Measurements from ENCODE around the gene PARD6G. TPM values are rescaled to one million over a fixed set of nuclear protein-coding genes. Genes with fewer than 3 reads are reported as not detected.
A peak's percentile ranks its signal among the peaks of the same experiment; 100 is the strongest.
"Not testable (repeated sequence)": the region's sequence is repeated elsewhere in the genome, so short reads cannot be mapped to it uniquely, and the experiment has no call there.

PARD6G gene
- total and polyA plus RNA-seq, 2 of the 8 experiments (the other 6 are each of a cell fraction or from before 2014, with no cell fraction given): 11.3 to 17.9 TPM

DNA sequence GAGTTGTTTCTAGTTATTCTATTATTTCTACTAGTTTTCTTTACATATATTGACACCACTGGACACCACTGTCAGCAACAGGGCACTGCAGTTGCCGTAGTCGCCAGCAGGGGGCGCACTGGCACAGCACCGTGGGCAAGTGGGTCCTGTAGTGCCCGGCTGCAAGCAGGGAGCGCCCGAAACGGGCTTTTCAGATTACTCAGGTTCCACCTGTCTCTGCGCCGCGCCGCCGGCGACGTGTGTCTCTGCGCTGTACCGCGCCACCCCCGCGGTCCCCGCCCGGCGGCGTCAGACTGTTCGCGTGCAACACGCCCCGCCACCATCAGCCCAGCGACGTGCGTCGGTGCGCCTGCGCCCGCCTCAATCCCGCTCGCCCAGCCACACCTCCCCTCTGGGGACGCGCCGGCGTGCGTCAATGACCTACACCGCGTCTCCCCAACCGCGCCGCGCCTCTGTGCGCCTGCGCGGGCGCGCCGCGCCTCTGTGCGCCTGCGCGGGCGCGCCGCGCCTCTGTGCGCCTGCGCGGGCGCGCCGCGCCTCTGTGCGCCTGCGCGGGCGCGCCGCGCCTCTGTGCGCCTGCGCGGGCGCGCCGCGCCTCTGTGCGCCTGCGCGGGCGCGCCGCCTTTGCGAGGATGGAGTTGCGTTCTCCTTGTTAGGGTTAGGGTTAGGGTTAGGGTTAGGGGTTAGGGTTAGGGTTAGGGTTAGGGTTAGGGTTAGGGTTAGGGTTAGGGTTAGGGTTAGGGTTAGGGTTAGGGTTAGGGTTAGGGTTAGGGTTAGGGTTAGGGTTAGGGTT is 15.1 kb upstream of the PARD6G start:
- H3K27me3 ChIP-seq (replicated peaks in 1 of 4; ENCODE audit: control insufficient read depth in 3 of 4, extremely low read depth in 1 of 4, insufficient read depth in 3 of 4, low read length in 3 of 4); FAIRE-seq; H2BK20ac ChIP-seq (ENCODE audit: low read length); H3K4ac ChIP-seq (replicated peaks; ENCODE audit: insufficient read length, low read depth, low read length); H3K27ac ChIP-seq (ENCODE audit: low read depth, low read length); H3K79me1 ChIP-seq (ENCODE audit: low read depth, low read length); H3K4me1 ChIP-seq (replicated peaks in 1 of 4; ENCODE audit: control insufficient read depth in 3 of 4, insufficient read depth in 4 of 4, low read length in 3 of 4); H2BK12ac ChIP-seq (ENCODE audit: low read depth, low read length); POLR2A ChIA-PET (ENCODE audit: partially characterized antibody); H4K20me1 ChIP-seq (replicated peaks in 1 of 2; ENCODE audit: control insufficient read depth in 1 of 2, insufficient read depth in 2 of 2, low read length in 2 of 2); H3K4me3 ChIP-seq (ENCODE audit: extremely low read depth in 1 of 4, insufficient read depth in 2 of 4, low read depth in 3 of 4, low read length in 4 of 4); H2BK5ac ChIP-seq (ENCODE audit: low read depth, low read length); H3K36me3 ChIP-seq (ENCODE audit: control insufficient read depth in 2 of 4, insufficient read depth in 4 of 4, low read length in 3 of 4); H2AFZ ChIP-seq (ENCODE audit: low read length); H4K8ac ChIP-seq (ENCODE audit: extremely low read depth, insufficient read depth, low read length); H2BK15ac ChIP-seq (ENCODE audit: low read length); H3K23ac ChIP-seq (ENCODE audit: insufficient read length); H3K23me2 ChIP-seq (ENCODE audit: low read depth, low read length); H4K91ac ChIP-seq (replicated peaks; ENCODE audit: insufficient read length, low read length); H3K4me2 ChIP-seq (ENCODE audit: insufficient read depth in 1 of 2, low read depth in 2 of 2, low read length in 2 of 2); H3K9ac ChIP-seq (replicated peaks in 1 of 4; ENCODE audit: extremely low read depth in 1 of 4, low read depth in 3 of 4, low read length in 3 of 4); H2BK120ac ChIP-seq (replicated peaks; ENCODE audit: low read depth, low read length); H3K56ac ChIP-seq (replicated peaks; ENCODE audit: insufficient read length, low read depth, low read length); H2AK5ac ChIP-seq (ENCODE audit: low read depth, low read length); H3K14ac ChIP-seq (ENCODE audit: insufficient read length); H3K9me3 ChIP-seq (ENCODE audit: insufficient read depth in 2 of 2, low read depth in 1 of 2, low read length in 1 of 2); H3K79me2 ChIP-seq (ENCODE audit: control insufficient read depth in 1 of 2, insufficient read depth in 2 of 2, low read length in 2 of 2); H3K18ac ChIP-seq (ENCODE audit: extremely low read depth, low read length); H4K5ac ChIP-seq (ENCODE audit: insufficient read length, low read depth, low read length): not testable (repeated sequence)
- WGBS, 2 experiments (ENCODE audit: extremely low coverage in 1 of 2, insufficient coverage in 1 of 2, insufficient read length in 1 of 2, insufficient replicate concordance in 2 of 2, low coverage in 1 of 2, low lambda C conversion rate in 2 of 2, missing lambda C conversion rate in 1 of 2): 88% methylated on average over 32 of the region's 91 CpGs; no CpG with 5 or more reads in 1 of the 2 experiments
- TF ChIP-seq RAD21 (IDR thresholded peaks at IDR 0.05 in 1 of 2, conservative IDR thresholded peaks at IDR 0.05 in 1 of 2; ENCODE audit: low read depth in 2 of 2, low read length in 2 of 2) (peak; percentile 43 to 55; a peak in 3 of 4 replicates), YY1 (IDR thresholded peaks at IDR 0.05; ENCODE audit: low read depth, low read length) (0 out of 2 replicates have a peak, but pooled peaks have one; percentile 26), CTCF (IDR thresholded peaks at IDR 0.05; ENCODE audit: control extremely low read depth in 1 of 3, insufficient read depth in 1 of 3, low read depth in 1 of 3, low read length in 3 of 3) (peak; percentile 67 to 93 (median 71))
- CTCF ChIA-PET (ENCODE audit: partially characterized antibody): interaction anchor here (1.1 kb wide), 1 partner anchor 84 kb away, joined by 3 read pairs; no protein-coding TSS in a partner anchor
- DNase-seq (ENCODE audit: low read depth in 1 of 2, low spot score in 2 of 2): peak in 1 of 2 experiments; percentile 93

Data from H1 (cell line).